ENCODE data around the gene ZRANB1. TPM values are rescaled to one million over a fixed set of nuclear protein-coding genes. Genes with fewer than 3 reads are reported as not detected.

The ZRANB1 gene
- total RNA-seq, 1 donor from 2014 or later: 24.0 TPM

GRCh38 chr10:124916585-124917427 is 25.1 kb upstream of the ZRANB1 start:
- H3K27ac Mint-ChIP-seq (ENCODE audit: unreplicated experiment): peak overlapping the region; percentile 83
- H3K27me3 Mint-ChIP-seq (ENCODE audit: low read depth): peaks cover 7% of the 10 kb centered on the region
- TF ChIP-seq CTCF (conservative IDR thresholded peaks at IDR 0.05): no peak
- H3K4me3 Mint-ChIP-seq: peak overlapping the region; percentile 95
- DNase-seq (ENCODE audit: low read depth, low spot score): peak; percentile 98
- H3K9me3 Mint-ChIP-seq: no peaks in the 10 kb centered on the region
- peaks cover 27% of the 10 kb centered on the region for H3K4me1 Mint-ChIP-seq
- H3K36me3 Mint-ChIP-seq (ENCODE audit: low read depth): no peaks in the 10 kb centered on the region

GRCh38 chr10:124917428-124918190 is 24.3 kb upstream of the ZRANB1 start:
- H3K36me3 Mint-ChIP-seq (ENCODE audit: low read depth): no peaks in the 10 kb centered on the region

GRCh38 chr10:124918191-124918830 is 23.6 kb upstream of the ZRANB1 start:
- no peak for TF ChIP-seq CTCF (conservative IDR thresholded peaks at IDR 0.05)
- no peak for DNase-seq (ENCODE audit: low read depth, low spot score)
- H3K36me3 Mint-ChIP-seq (ENCODE audit: low read depth): no peaks in the 10 kb centered on the region
- H3K27ac Mint-ChIP-seq (ENCODE audit: unreplicated experiment): peak overlapping the region; percentile 95
- H3K9me3 Mint-ChIP-seq: no peaks in the 10 kb centered on the region
- H3K27me3 Mint-ChIP-seq (ENCODE audit: low read depth): no peaks in the 10 kb centered on the region
- peak overlapping the region; percentile 97 for H3K4me3 Mint-ChIP-seq
- peaks cover 27% of the 10 kb centered on the region for H3K4me1 Mint-ChIP-seq

More at GRCh38 chr10:124917428-124918190, 24.3 kb upstream of the ZRANB1 start:
- Mint-ChIP-seq H3K4me1 (peaks cover 27% of the 10 kb centered on the region), H3K27ac (ENCODE audit: unreplicated experiment) (peak overlapping the region; percentile 95), H3K4me3 (peak overlapping the region; percentile 97), H3K27me3 (ENCODE audit: low read depth) (peaks cover 1% of the 10 kb centered on the region), H3K9me3 (no peaks in the 10 kb centered on the region)
- DNase-seq (ENCODE audit: low read depth, low spot score): peak; percentile 18
- TF ChIP-seq CTCF (conservative IDR thresholded peaks at IDR 0.05): no peak

- no peak for TF ChIP-seq CTCF (conservative IDR thresholded peaks at IDR 0.05)
- no peaks in the 10 kb centered on the region for H3K9me3 Mint-ChIP-seq
- H3K27ac Mint-ChIP-seq (ENCODE audit: unreplicated experiment): peak overlapping the region; percentile 57
- H3K36me3 Mint-ChIP-seq (ENCODE audit: low read depth): no peaks in the 10 kb centered on the region
- peaks cover 27% of the 10 kb centered on the region for H3K4me1 Mint-ChIP-seq
- peak overlapping the region; percentile 97 for H3K4me3 Mint-ChIP-seq
- no peaks in the 10 kb centered on the region for H3K27me3 Mint-ChIP-seq (ENCODE audit: low read depth)
- no peak for DNase-seq (ENCODE audit: low read depth, low spot score)
Observed at GRCh38 chr10:124918906-124919305, 23.0 kb upstream of the ZRANB1 start.

GRCh38 chr10:124921261-124921660 is 20.7 kb upstream of the ZRANB1 start:
- peaks cover 33% of the 10 kb centered on the region for H3K4me1 Mint-ChIP-seq
- DNase-seq (ENCODE audit: low read depth, low spot score): no peak
- H3K27ac Mint-ChIP-seq (ENCODE audit: unreplicated experiment): no peak overlapping the region
- H3K27me3 Mint-ChIP-seq (ENCODE audit: low read depth): no peaks in the 10 kb centered on the region
- peak overlapping the region; percentile 62 for H3K4me3 Mint-ChIP-seq
- no peaks in the 10 kb centered on the region for H3K9me3 Mint-ChIP-seq
- no peak for TF ChIP-seq CTCF (conservative IDR thresholded peaks at IDR 0.05)
- H3K36me3 Mint-ChIP-seq (ENCODE audit: low read depth): no peaks in the 10 kb centered on the region
